HG03571 (cell line): ENCODE data around the gene TMEM30A.
A peak's percentile ranks its signal among the peaks of the same experiment; 100 is the strongest.

Experiments
- ATAC-seq: cut with Tn5 transposase; IDR thresholded peaks from one replicate; pipeline ENCODE4 v1.9.1; 2021; ENCODE audit not compliant: unreplicated experiment

The TMEM30A gene

GRCh38 chr6:75284632-75285282 is at the start of gene TMEM30A:
Gene TMEM30A (minus strand): TSS chr6:75284792. CDS start chr6:75284638, 154 bp downstream.
- ATAC-seq, result peak; percentile 88

DNA sequence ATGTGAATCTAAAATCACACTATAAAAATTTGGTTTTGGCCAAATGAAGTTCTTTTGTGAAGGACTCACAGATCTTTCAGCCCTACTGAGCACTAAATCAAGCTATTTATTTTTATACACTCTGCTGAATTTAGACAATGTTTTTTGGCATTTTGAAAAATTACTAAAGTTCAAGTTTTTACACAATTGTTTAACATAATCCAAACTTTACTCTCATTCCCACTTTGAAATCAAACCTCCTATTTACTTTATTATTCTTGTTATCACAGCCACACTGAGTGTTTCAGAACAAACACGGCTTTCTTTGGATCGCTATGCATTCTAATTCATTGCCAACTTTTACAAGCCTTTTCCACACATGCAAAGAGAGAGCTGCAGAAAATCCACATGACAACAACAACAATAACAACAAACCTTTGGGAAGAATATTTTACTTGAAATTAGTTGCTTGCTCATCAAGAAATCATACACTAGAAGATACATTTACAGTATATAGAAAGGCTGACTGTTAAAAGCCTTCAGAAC is 49.1 kb upstream of the TMEM30A start:
- no peak for ATAC-seq

DNA sequence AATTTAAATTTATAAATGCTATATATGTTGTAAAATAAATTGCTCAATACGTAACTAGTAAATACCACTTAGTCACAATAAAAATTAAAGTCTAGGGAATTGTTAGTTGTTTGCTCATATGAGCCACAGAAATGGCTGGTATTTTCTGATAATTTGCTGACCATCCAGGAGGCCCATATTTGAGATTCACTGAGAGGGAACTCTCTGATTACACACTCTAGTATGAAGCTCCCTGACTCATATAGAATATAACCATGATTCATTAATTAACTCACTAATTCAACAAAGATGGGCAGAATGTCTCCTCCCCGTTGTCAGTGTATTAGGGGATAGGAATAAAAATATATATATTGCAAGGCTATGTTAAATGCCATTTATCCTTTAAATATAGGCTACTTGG is 46.6 kb upstream of the TMEM30A start:
- ATAC-seq, result no peak

- no peak for ATAC-seq
Measured at GRCh38 chr6:75329703-75330102, 45.1 kb upstream of the TMEM30A start.

GRCh38 chr6:75327807-75328206 is 43.2 kb upstream of the TMEM30A start:
- no peak for ATAC-seq

GRCh38 chr6:75326557-75327258 is 42.1 kb upstream of the TMEM30A start:
- no peak for ATAC-seq

DNA sequence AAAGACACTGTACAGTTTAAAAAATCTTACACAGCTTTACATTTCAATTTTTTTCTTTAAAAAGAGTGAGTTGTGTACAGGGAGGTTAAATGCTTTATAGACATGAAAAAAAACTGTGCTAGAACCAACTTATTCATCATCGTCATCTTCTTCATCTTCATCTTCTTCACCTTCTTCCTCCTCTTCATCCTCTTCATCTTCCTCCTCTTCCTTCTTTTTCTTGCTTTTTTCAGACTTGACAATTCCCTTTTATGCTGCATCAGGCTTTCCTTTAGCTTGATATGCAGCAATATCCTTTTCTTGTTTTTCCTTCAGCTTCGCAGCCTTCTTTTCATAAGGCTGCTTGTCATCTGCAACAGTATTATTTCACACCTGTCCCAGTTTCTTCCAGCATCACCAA is 34.3 kb upstream of the TMEM30A start:
- no peak for ATAC-seq

DNA sequence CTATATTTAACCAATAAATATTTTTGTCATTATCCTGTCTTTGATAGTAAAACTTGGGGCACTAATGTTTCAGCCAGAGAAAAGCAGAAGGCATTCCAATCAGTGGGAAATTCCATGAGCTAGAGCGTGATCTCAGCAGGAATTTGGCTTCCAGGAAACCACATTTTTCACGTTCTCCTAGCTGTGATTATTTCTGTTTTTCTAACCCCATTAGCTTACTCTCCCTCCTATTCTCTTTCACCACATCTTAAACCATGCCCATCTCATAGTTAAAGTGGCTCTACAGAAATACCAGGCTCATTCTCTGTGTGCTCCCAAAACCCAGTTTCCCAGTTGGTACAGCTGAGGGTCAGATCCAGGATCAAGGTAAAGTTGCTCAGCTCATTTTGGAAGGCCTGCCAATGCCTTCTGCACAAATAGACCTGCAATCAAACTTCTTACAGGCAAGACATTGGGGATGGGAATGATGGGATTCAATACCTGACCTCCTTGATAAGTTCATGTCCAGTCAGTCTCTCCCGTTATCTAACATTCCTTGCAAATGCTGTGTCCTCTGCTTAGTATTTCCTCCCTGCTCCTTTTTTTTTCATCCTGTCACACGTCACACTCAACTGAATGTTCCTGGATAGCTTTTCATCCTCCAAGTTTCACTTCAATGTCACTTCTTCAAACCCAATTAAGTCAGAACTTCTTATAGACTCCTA is 33.1 kb upstream of the TMEM30A start:
- no peak for ATAC-seq

- no peak for ATAC-seq
Measured at GRCh38 chr6:75315978-75316377, 31.4 kb upstream of the TMEM30A start.

DNA sequence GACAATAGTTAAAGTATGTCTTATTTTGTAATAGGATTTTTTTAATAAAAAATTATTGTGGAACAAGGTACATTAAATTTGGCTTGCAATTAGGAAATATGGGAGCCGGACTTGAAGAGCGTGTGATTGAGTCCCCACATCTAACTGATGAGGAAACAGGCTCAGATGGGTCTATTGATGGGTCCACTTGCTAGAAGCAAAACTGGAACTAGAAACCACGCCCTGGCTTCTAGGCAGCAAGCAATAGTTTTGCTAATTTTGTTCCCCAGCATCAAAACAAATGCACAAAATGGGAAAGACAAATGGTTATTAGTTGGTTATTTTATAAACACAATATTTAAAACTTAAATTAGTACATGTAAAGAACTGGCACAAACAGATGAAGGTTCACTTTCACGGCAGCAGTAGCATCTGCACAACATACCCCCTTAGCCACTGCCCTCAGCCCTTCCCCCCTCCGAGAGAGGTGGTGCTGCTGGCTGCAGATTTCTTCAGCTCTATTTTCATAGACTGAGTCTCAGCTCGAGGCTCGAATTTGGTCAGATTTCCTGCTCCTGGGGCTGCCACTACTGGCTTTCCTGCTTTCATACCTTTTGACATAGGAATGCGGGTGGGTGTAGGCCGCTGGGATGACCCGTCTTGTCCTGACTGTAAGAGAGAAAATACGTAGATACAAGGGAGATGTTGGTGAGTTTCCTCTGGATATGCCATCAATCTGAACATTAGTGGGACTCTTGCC is 23.8 kb upstream of the TMEM30A start:
- no peak for ATAC-seq

DNA sequence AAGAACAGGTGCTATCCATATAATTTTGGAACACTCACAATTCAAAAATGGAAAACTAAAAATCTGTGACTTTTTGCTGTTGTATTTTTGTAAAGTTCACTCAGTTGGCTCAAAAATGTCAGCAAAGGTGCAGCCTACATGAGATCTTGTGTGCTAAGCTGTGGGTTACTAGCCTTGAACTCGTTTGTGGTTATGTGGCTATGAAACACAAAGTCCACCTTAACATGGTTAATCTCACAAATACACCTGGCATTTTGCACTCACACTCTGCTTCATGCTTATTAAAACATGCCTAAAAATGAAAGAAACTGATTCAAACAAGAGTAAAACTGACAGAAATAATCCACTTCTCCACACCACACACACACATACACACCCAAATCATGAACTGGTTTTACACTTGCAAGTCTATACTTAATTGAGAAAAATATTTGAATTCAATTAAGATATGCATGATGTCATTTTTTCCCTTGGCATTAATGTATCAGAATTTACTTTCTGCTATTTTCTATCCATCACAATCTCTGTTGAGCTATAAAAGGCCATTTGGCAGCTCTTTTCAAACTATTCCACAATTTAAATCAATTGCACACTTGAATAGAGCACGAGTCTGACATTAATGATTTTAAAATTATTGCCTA is 22.9 kb upstream of the TMEM30A start:
- ATAC-seq, result no peak

DNA sequence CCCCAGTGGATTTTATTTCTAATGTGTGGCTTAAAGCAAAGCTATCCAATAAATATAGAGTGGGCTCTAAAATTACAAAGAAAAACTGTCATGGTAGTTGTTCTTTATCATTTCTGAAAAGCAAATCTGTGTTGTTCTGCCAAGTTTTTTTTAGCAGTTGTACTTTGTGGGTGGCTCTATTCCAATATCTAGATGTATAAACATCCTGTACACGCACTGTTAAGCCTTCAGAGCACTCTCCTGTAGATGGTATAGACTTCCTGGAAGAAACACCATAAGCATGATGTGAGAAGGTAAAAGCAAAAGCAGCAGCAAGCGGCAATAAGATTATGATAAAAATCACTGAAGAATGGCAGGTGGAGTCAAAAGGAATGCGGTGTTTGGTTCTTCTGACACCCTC is 21.5 kb upstream of the TMEM30A start:
- no peak for ATAC-seq

GRCh38 chr6:75305573-75305972 is 21.0 kb upstream of the TMEM30A start:
- ATAC-seq, result no peak

DNA sequence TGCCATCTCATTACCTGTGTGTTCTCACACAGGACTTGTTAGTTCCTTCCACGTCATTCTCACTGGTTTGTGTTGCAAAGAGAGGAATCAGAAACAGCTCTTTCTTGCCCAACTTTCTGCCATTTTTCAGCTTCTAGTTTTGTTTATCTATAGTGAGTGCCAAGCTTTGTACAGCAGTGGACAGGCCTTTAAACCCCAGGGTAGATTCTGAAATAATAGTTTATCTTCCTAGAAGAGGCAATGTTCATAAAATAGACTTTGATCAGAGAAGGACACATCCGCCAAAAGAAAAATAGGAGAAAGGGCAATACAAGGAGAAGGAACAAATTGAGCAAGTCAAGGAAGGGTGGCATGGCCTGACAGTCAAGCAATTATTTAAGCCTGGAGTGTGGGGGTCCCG is 17.7 kb upstream of the TMEM30A start:
- no peak for ATAC-seq

- ATAC-seq, result no peak
Measured at GRCh38 chr6:75301537-75301936, 16.9 kb upstream of the TMEM30A start.

DNA sequence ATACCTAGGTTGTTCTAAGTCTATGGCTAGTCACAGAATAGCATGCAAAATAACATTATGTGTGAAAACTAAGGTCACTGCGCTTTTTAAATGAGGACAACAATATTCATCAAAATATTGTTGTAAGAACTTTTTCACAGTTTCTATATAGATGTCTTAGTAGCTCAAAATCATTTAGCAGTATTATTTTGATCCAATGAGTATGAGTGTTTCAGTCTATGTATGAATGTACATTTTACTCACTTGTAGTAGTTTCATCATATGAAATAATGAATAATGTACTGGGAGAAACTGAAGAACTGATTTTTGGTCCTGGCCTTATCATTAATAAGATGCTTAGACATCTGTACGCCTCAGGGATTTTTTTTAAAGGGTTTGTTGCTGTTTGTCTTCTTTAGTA is 16.5 kb upstream of the TMEM30A start:
- ATAC-seq, result no peak

DNA sequence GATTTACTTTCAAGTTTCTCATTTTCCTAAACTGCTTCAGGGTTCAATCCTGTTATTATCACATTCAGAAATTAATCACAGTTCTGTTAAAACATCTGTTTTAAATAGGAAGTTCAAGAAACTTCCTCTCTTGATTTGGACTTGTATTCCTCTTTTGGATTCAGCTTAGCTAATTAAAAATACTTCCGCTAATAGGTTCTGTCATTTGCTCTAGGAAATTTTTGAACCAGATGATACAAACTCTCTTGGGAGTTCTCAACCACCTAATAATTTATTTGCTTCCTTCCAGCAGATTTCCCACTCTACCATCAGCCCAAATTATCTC is 15.9 kb upstream of the TMEM30A start:
- no peak for ATAC-seq

GRCh38 chr6:75299801-75300530 is 15.4 kb upstream of the TMEM30A start:
- no peak for ATAC-seq

- peak; percentile 50 for ATAC-seq
Measured at GRCh38 chr6:75296811-75297779, 12.5 kb upstream of the TMEM30A start.
